Measurements from ENCODE around the gene KRTAP13-4.

KRTAP13-4 gene

DNA sequence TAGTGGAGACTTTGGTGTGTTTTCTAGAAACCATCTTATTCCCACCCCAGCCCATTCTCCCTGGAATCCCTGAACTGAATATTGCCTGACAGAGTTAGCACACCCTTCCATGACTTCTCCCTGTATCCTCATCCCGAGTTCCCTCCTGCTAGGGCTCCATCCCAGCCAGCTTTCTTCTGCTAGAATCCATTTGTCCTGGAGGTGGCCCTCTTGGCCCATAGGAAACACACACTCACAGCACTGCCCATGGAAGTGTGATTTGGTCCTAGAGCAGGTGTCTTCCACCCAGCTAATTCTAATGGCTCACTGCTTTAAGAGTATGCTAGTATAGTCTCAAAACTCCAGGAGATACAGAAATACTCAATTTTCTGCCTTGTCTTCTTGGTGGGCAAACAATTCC lies 14.2 kb downstream of the KRTAP13-4 start:
- Histone ChIP-seq H3K4me3 (ENCODE audit: low read length) (no peak overlapping the region), H3K27ac (ENCODE audit: low read depth, low read length) (no peak overlapping the region), H3K27me3 (ENCODE audit: control insufficient read depth, low read length) (no peaks in the 10 kb centered on the region), H3K4me1 (ENCODE audit: control insufficient read depth, low read length) (no peaks in the 10 kb centered on the region), H3F3A (ENCODE audit: control insufficient read depth, insufficient read depth) (no peaks in the 10 kb centered on the region), H3K4me2 (ENCODE audit: low read length) (no peak overlapping the region), H4K20me1 (ENCODE audit: control insufficient read depth, insufficient read depth, low read depth, low read length) (no peaks in the 10 kb centered on the region), H3K79me2 (ENCODE audit: control insufficient read depth, low read length) (no peaks in the 10 kb centered on the region), H3K36me3 (ENCODE audit: control insufficient read depth, low read length) (no peaks in the 10 kb centered on the region), H3K9me3 (ENCODE audit: control insufficient read depth, insufficient read depth, low read length) (no peaks in the 10 kb centered on the region), H3K9me2 (replicated peaks; ENCODE audit: control insufficient read depth, low read length) (no peaks in the 10 kb centered on the region)
- TF ChIP-seq, protein P1, sequence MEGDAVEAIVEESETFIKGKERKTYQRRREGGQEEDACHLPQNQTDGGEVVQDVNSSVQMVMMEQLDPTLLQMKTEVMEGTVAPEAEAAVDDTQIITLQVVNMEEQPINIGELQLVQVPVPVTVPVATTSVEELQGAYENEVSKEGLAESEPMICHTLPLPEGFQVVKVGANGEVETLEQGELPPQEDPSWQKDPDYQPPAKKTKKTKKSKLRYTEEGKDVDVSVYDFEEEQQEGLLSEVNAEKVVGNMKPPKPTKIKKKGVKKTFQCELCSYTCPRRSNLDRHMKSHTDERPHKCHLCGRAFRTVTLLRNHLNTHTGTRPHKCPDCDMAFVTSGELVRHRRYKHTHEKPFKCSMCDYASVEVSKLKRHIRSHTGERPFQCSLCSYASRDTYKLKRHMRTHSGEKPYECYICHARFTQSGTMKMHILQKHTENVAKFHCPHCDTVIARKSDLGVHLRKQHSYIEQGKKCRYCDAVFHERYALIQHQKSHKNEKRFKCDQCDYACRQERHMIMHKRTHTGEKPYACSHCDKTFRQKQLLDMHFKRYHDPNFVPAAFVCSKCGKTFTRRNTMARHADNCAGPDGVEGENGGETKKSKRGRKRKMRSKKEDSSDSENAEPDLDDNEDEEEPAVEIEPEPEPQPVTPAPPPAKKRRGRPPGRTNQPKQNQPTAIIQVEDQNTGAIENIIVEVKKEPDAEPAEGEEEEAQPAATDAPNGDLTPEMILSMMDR (IDR thresholded peaks at IDR 0.05; ENCODE audit: low read depth, low read length, poor library complexity, severe bottlenecking), result no peak
- TF ChIP-seq EZH2phosphoT487 (IDR thresholded peaks at IDR 0.05; ENCODE audit: borderline replicate concordance, low read length), result no peak

- Histone ChIP-seq H3K9me2 (replicated peaks; ENCODE audit: control insufficient read depth, low read length) (no peaks in the 10 kb centered on the region), H3K9me3 (ENCODE audit: control insufficient read depth, insufficient read depth, low read length) (no peaks in the 10 kb centered on the region), H3F3A (ENCODE audit: control insufficient read depth, insufficient read depth) (no peaks in the 10 kb centered on the region), H3K4me1 (ENCODE audit: control insufficient read depth, low read length) (no peaks in the 10 kb centered on the region), H3K4me2 (ENCODE audit: low read length) (no peak overlapping the region), H4K20me1 (ENCODE audit: control insufficient read depth, insufficient read depth, low read depth, low read length) (no peaks in the 10 kb centered on the region), H3K36me3 (ENCODE audit: control insufficient read depth, low read length) (no peaks in the 10 kb centered on the region), H3K27ac (ENCODE audit: low read depth, low read length) (no peak overlapping the region), H3K27me3 (ENCODE audit: control insufficient read depth, low read length) (no peaks in the 10 kb centered on the region), H3K79me2 (ENCODE audit: control insufficient read depth, low read length) (no peaks in the 10 kb centered on the region), H3K4me3 (ENCODE audit: low read length) (no peak overlapping the region)
- TF ChIP-seq EZH2phosphoT487 (IDR thresholded peaks at IDR 0.05; ENCODE audit: borderline replicate concordance, low read length), result no peak
- TF ChIP-seq, protein P1 (IDR thresholded peaks at IDR 0.05; ENCODE audit: low read depth, low read length, poor library complexity, severe bottlenecking), result no peak
Observed at GRCh38 chr21:30447056-30447455, 17.0 kb downstream of the KRTAP13-4 start.

DNA sequence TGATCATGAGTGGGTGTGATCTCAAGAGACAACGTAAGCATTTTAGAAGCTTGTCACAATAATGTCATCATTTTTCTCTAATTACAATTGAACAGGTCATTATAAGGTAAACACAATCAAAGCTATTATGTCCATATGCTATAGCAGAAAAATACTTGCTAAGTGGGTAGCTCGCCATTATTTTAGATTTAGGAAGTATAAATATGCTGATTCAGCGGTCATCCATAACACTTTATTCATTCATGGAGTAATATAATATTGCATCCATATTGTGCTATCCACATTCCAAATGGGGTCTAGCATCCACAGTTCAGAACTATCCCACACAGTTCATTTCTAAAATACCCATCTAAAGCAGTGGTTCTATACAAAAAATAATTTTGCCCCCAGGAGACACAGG lies 18.5 kb downstream of the KRTAP13-4 start:
- no peaks in the 10 kb centered on the region for H3K9me2 ChIP-seq (replicated peaks; ENCODE audit: control insufficient read depth, low read length)
- no peak overlapping the region for H3K27ac ChIP-seq (ENCODE audit: low read depth, low read length)
- no peaks in the 10 kb centered on the region for H3K27me3 ChIP-seq (ENCODE audit: control insufficient read depth, low read length)
- H4K20me1 ChIP-seq (ENCODE audit: control insufficient read depth, insufficient read depth, low read depth, low read length), result no peaks in the 10 kb centered on the region
- H3K79me2 ChIP-seq (ENCODE audit: control insufficient read depth, low read length), result no peaks in the 10 kb centered on the region
- no peaks in the 10 kb centered on the region for H3F3A ChIP-seq (ENCODE audit: control insufficient read depth, insufficient read depth)
- no peak overlapping the region for H3K4me2 ChIP-seq (ENCODE audit: low read length)
- H3K4me3 ChIP-seq (ENCODE audit: low read length), result no peak overlapping the region
- H3K9me3 ChIP-seq (ENCODE audit: control insufficient read depth, insufficient read depth, low read length), result no peaks in the 10 kb centered on the region
- H3K36me3 ChIP-seq (ENCODE audit: control insufficient read depth, low read length), result no peaks in the 10 kb centered on the region
- TF ChIP-seq, protein P1 (IDR thresholded peaks at IDR 0.05; ENCODE audit: low read depth, low read length, poor library complexity, severe bottlenecking), result no peak
- no peak for TF ChIP-seq EZH2phosphoT487 (IDR thresholded peaks at IDR 0.05; ENCODE audit: borderline replicate concordance, low read length)
- H3K4me1 ChIP-seq (ENCODE audit: control insufficient read depth, low read length), result no peaks in the 10 kb centered on the region

DNA sequence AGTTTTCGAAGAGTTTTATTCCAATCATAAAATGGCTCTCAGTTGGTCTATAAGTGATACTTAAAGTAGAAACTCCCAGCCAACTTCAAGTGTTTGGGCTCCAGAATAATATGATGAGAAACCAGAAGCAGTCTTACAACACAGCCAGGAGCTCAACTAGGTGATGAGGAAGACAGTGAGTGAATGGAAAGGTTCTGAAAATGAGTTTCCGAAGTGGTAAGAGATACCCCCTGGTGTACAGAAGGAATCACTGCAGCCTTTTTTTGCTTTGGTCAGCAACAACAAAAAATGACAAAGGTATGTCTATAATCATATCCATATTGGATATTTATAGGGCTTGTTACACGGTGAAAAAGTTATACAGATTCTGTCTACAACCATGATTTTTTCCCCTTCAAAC lies 33.7 kb downstream of the KRTAP13-4 start:
- Histone ChIP-seq H3K27ac (ENCODE audit: low read depth, low read length) (no peak overlapping the region), H3F3A (ENCODE audit: control insufficient read depth, insufficient read depth) (no peaks in the 10 kb centered on the region), H3K4me3 (ENCODE audit: low read length) (no peak overlapping the region), H3K4me2 (ENCODE audit: low read length) (no peak overlapping the region), H3K36me3 (ENCODE audit: control insufficient read depth, low read length) (no peaks in the 10 kb centered on the region), H3K9me2 (replicated peaks; ENCODE audit: control insufficient read depth, low read length) (no peaks in the 10 kb centered on the region), H3K4me1 (ENCODE audit: control insufficient read depth, low read length) (no peaks in the 10 kb centered on the region), H3K79me2 (ENCODE audit: control insufficient read depth, low read length) (no peaks in the 10 kb centered on the region), H3K27me3 (ENCODE audit: control insufficient read depth, low read length) (no peaks in the 10 kb centered on the region), H3K9me3 (ENCODE audit: control insufficient read depth, insufficient read depth, low read length) (no peaks in the 10 kb centered on the region), H4K20me1 (ENCODE audit: control insufficient read depth, insufficient read depth, low read depth, low read length) (no peaks in the 10 kb centered on the region)
- TF ChIP-seq EZH2phosphoT487 (IDR thresholded peaks at IDR 0.05; ENCODE audit: borderline replicate concordance, low read length), result no peak
- TF ChIP-seq, protein P1 (IDR thresholded peaks at IDR 0.05; ENCODE audit: low read depth, low read length, poor library complexity, severe bottlenecking), result peak; percentile 36
